GM12865 (cell line): ENCODE measurements around the gene SPOCK1.

Experiments
- DNase-seq: peaks from one replicate; pipeline ENCODE4 v3.0.0; 2010; ENCODE audit warnings: low read depth
- H3K4me3 ChIP-seq: 2 replicates; pipeline ENCODE4 v1.5.1; 2011; ENCODE audit warnings: mild to moderate bottlenecking, low read depth, low read length, control low read depth
- CTCF ChIP-seq: IDR thresholded peaks from 2 replicates; pipeline ENCODE4 v1.5.1; 2011; ENCODE audit warnings: low read length, control low read depth, low read depth, inconsistent platforms; ENCODE audit not compliant: insufficient read depth; ENCODE audit errors: missing control alignments

SPOCK1 gene

GRCh38 chr5:137034764-137035479, 464.2 kb downstream of the SPOCK1 start:
- TF ChIP-seq CTCF: no peak
- H3K4me3 ChIP-seq: no peak overlapping the region
- no peak for DNase-seq

GRCh38 chr5:137034213-137034612, 464.9 kb downstream of the SPOCK1 start:
- TF ChIP-seq CTCF: no peak
- DNase-seq: no peak

GRCh38 chr5:137032929-137033328, 466.2 kb downstream of the SPOCK1 start:
- no peak overlapping the region for H3K4me3 ChIP-seq
- DNase-seq: no peak
- no peak for TF ChIP-seq CTCF

More at GRCh38 chr5:137034213-137034612, 464.9 kb downstream of the SPOCK1 start:
- no peak overlapping the region for H3K4me3 ChIP-seq

DNA sequence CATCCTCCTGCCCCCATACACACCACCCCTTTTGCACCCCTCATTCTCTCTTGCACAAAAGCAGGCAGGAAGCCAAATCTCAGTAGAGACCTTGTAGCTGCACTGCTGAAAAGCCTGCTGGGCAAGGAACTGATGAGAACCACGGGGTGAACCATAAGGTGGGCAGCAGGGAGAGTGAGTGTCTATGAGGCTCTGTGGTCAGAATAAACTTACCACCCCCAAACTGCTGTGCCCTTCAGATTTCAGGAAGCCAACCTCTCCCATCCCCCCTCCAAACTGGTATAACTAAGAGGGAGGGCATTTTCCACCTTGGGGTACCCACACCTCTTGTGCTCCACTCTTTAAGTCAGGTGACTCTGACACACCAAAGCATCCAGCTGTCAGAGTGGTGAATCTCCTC, 471.4 kb downstream of the SPOCK1 start:
- no peak for TF ChIP-seq CTCF
- no peak for DNase-seq
- no peak overlapping the region for H3K4me3 ChIP-seq

- no peak for DNase-seq
- H3K4me3 ChIP-seq: no peak overlapping the region
- TF ChIP-seq CTCF: no peak
Measured at GRCh38 chr5:137026296-137026695, 472.8 kb downstream of the SPOCK1 start.

GRCh38 chr5:137024044-137024443, 475.1 kb downstream of the SPOCK1 start:
- no peak for TF ChIP-seq CTCF
- DNase-seq: no peak
- no peak overlapping the region for H3K4me3 ChIP-seq

- DNase-seq: no peak
- TF ChIP-seq CTCF: no peak
- no peak overlapping the region for H3K4me3 ChIP-seq
Measured at GRCh38 chr5:137023371-137023770, 475.8 kb downstream of the SPOCK1 start.
